GM12873 (cell line): ENCODE data around the gene SIRT2.

Source experiments
- CTCF ChIP-seq: IDR thresholded peaks from 2 replicates; pipeline ENCODE4 v1.5.1; 2012; ENCODE audit warnings: low read depth, mild to moderate bottlenecking, moderate library complexity, low read length, control low read depth; ENCODE audit not compliant: insufficient read depth; ENCODE audit errors: missing control alignments

The SIRT2 gene

DNA sequence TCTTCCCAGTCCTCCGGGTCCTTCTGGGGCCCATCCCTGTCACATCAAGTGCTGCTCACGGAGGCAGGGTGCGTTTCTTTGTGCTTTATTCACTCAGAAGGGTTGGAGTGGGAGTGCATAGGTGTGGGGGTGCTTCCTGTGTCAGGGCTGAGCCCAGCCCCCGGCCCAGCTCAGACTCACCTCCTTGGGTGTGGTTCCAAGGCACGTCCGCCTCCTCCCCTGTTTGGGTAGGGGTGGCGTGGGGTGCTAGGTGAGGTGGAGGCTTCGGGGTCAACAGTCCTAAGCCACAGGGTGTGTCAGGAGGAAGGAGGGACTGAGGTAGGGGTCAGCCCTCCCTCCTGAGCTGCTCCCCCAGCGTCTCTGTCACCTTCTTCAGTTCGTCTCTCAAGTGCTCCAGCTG lies 9.5 kb upstream of the SIRT2 start:
- TF ChIP-seq CTCF: no peak

DNA sequence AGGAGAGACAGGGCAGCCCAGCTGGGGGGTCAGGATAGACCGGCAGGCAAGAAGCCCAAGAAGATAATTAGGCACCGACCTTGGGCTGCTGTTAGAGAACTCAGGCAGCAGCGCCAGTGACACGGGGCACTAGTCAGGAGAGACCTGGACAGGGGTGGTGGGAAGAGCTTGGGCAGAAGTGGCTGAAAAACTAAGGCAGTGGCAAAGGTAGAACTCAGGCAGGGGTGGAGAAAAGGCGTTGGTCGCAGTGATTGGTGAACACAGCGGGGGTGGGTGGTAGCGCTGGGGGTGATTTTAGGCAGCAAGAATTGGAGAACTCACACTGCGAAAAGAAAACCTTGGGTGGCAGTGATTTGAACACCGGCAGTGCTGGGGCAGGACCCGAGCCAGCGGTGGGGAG lies 8.3 kb upstream of the SIRT2 start:
- no peak for TF ChIP-seq CTCF

DNA sequence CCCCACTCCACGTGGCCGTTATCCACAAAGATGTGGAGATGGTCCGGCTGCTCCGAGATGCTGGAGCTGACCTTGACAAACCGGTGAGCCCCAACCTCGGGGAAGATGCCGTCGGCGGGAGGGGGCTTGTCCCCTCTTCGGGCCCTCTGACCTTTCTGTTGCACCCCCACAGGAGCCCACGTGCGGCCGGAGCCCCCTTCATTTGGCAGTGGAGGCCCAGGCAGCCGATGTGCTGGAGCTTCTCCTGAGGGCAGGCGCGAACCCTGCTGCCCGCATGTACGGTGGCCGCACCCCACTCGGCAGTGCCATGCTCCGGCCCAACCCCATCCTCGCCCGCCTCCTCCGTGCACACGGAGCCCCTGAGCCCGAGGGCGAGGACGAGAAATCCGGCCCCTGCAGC lies 7.8 kb upstream of the SIRT2 start:
- no peak for TF ChIP-seq CTCF

DNA sequence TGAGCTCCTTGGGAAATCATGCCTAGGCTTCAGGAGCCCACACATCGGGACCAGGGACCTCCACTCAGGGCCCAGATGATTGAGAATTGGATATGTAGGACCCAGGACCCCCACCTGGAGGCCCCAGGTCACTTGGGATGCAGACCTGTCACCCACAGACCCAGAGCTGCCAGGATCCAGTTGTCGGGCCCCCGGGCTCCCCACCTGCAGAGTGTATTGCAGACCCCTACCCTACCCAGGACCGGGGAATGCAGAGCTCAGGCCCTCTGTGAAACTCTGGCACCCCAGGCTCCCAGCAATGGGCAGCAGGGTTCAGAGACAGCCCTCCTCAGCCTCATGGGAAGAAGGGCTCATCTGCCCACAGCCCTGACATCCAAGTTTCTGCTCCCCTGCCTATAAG lies 6.2 kb upstream of the SIRT2 start:
- no peak for TF ChIP-seq CTCF

DNA sequence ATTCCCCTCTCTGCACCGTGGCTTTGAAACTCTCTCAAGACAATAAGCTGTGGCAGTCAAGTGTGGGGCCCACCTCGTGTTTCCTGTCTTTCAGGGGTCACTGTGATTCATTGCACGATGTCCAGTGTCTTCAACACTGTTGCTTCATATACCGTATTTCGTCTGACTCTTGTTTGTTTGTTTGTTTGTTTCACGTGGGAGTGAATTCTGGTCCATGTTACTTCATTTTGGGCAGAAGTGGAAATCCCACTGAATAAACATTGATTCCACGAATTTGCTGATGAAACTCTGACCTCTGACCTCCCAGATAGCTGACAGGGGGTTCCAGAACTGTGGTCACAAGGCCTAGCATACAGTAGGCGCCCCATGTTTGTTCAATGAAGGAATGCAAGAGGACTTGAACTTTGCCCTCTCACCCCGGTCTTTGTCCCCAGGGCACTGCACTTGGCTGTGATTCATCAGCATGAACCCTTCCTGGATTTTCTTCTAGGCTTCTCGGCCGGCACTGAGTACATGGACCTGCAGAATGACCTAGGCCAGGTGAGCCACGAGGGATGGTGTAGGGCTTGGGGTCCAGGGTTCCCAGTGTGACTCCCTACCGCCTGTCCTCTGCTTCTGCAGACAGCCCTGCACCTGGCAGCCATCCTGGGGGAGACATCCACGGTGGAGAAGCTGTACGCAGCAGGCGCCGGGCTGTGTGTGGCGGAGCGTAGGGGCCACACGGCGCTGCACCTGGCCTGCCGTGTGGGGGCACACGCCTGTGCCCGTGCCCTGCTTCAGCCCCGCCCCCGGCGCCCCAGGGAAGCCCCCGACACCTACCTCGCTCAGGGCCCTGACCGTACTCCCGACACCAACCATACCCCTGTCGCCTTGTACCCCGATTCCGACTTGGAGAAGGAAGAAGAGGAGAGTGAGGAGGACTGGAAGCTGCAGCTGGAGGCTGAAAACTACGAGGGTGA lies 5.4 kb upstream of the SIRT2 start:
- TF ChIP-seq CTCF: no peak

GRCh38 chr19:38901683-38902082 lies 2.3 kb upstream of the SIRT2 start:
- TF ChIP-seq CTCF: no peak

GRCh38 chr19:38900743-38901190 lies 1.3 kb upstream of the SIRT2 start:
- TF ChIP-seq CTCF: no peak
